SU-DHL-6 (cell line): ENCODE results near the gene RIPPLY3.

ENCODE experiments used
- EZH2phosphoT487 ChIP-seq: fragments of 200-600 bp; sonication (generic), shearing (Covaris generic); conservative IDR thresholded peaks from 2 replicates; pipeline ENCODE4 v1.6.1; 2018; ENCODE audit warnings: mild to moderate bottlenecking, antibody characterized with exemption, low read length, moderate library complexity, mixed read lengths
- TF ChIP-seq, protein P1 (sequence below): fragments of 200-600 bp; sonication (generic); IDR thresholded peaks from one replicate; pipeline ENCODE4 v1.5.1; 2017; ENCODE audit warnings: antibody characterized with exemption, mild to moderate bottlenecking, low read length, moderate library complexity; ENCODE audit not compliant: insufficient read depth, poor library complexity, severe bottlenecking

- TF ChIP-seq, protein P1, sequence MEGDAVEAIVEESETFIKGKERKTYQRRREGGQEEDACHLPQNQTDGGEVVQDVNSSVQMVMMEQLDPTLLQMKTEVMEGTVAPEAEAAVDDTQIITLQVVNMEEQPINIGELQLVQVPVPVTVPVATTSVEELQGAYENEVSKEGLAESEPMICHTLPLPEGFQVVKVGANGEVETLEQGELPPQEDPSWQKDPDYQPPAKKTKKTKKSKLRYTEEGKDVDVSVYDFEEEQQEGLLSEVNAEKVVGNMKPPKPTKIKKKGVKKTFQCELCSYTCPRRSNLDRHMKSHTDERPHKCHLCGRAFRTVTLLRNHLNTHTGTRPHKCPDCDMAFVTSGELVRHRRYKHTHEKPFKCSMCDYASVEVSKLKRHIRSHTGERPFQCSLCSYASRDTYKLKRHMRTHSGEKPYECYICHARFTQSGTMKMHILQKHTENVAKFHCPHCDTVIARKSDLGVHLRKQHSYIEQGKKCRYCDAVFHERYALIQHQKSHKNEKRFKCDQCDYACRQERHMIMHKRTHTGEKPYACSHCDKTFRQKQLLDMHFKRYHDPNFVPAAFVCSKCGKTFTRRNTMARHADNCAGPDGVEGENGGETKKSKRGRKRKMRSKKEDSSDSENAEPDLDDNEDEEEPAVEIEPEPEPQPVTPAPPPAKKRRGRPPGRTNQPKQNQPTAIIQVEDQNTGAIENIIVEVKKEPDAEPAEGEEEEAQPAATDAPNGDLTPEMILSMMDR = no peak
- no peak for TF ChIP-seq EZH2phosphoT487
Measured at GRCh38 chr21:36988536-36988935, 18.0 kb upstream of the RIPPLY3 start.
